Measurements from ENCODE around the gene COX17. TPM values are rescaled to one million over a fixed set of nuclear protein-coding genes. Genes with fewer than 3 reads are reported as not detected.
A peak's percentile ranks its signal among the peaks of the same experiment; 100 is the strongest.

COX17 gene
- total and polyA plus RNA-seq, 9 of the 15 experiments (the other 6 are each of a cell fraction or from before 2014, with no cell fraction given): 29.1 to 167 (median 60.6) TPM

DNA sequence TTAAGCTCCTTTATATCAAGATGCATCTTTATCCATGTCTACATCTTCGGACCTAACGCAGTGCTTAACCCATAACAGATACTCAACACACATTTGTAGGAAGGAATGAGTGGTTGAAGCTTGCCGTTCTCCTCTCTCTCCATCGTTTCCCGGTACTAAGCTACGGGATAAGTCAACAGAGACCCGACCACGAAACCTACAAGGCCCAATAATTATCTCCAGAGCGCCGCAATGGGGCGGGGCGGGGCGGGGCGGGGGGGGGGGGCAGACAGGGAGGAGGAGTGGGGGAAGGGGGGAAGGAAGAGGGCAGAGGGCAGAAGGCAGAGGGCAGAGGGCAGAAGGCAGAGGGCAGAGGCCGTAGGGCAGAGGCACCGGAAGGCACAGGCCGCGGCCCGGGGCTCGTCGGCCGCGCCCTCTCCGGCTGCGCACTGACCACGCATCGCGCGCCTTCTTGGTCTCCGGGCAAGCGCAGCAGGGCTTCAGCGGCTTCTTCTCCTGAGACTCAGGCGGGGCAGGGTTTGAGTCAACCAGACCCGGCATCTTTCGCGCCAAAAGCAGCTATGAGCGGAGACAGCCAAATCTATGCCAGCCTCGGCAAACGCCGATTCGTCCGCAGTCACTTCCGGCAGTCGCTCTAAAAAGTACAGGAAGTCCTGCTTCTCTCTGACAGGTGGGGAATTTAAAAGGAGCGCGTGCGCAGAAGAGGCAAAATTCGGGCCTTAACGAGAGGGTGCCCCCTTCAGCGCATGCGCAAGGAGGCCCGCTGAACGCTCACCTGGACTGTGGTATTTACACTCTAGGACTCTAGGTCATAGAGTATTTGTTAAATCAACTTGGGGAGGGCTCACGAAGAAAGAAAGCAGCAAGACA, at the start of gene COX17 (continued):
- TF ChIP-seq ZNF134 (CRISPR knock-in tag; conservative IDR thresholded peaks at IDR 0.05) (no peak; the same call in 1 of the 2 replicates), FOXM1 (IDR thresholded peaks at IDR 0.05; ENCODE audit: low read depth) (peak; percentile 70), FOXM1 (CRISPR knock-in tag; IDR thresholded peaks at IDR 0.05; ENCODE audit: low read depth) (no peak), MEF2A (IDR thresholded peaks at IDR 0.05; ENCODE audit: control insufficient read depth, low read depth, low read length) (no peak), KLF6 (CRISPR knock-in tag; IDR thresholded peaks at IDR 0.05; ENCODE audit: borderline replicate concordance) (peak; percentile 88), TAF1 (IDR thresholded peaks at IDR 0.05; ENCODE audit: control insufficient read depth, extremely low read depth, insufficient read depth, low read length, severe bottlenecking) (no peak), RBBP5 (IDR thresholded peaks at IDR 0.05; ENCODE audit: borderline replicate concordance, insufficient read depth, low read length, poor library complexity, severe bottlenecking) (peak; percentile 66), BRCA1 (IDR thresholded peaks at IDR 0.05) (no peak), BRCA1 (CRISPR knock-in tag; IDR thresholded peaks at IDR 0.05) (no peak), ZFP30 (CRISPR knock-in tag; IDR thresholded peaks at IDR 0.05; ENCODE audit: borderline replicate concordance) (no peak), MCM2 (IDR thresholded peaks at IDR 0.05; ENCODE audit: low read depth) (no peak), TCF7L2 (IDR thresholded peaks at IDR 0.05; ENCODE audit: low read depth, low read length) (no peak), ZNF717 (CRISPR knock-in tag; IDR thresholded peaks at IDR 0.05) (no peak), NFXL1 (CRISPR knock-in tag; IDR thresholded peaks at IDR 0.05) (no peak), EGR1 (conservative IDR thresholded peaks at IDR 0.05) (no peak), SRSF7 (optimal IDR thresholded peaks at IDR 0.05; ENCODE audit: low read depth, low read length) (no peak)
- TF ChIP-seq, protein P1, sequence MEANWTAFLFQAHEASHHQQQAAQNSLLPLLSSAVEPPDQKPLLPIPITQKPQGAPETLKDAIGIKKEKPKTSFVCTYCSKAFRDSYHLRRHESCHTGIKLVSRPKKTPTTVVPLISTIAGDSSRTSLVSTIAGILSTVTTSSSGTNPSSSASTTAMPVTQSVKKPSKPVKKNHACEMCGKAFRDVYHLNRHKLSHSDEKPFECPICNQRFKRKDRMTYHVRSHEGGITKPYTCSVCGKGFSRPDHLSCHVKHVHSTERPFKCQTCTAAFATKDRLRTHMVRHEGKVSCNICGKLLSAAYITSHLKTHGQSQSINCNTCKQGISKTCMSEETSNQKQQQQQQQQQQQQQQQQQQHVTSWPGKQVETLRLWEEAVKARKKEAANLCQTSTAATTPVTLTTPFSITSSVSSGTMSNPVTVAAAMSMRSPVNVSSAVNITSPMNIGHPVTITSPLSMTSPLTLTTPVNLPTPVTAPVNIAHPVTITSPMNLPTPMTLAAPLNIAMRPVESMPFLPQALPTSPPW (CRISPR knock-in tag; IDR thresholded peaks at IDR 0.05): peak; percentile 99
- TF ChIP-seq, protein P2, sequence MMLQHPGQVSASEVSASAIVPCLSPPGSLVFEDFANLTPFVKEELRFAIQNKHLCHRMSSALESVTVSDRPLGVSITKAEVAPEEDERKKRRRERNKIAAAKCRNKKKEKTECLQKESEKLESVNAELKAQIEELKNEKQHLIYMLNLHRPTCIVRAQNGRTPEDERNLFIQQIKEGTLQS (IDR thresholded peaks at IDR 0.05): no peak
- TF ChIP-seq, protein P2 (CRISPR knock-in tag; conservative IDR thresholded peaks at IDR 0.05): no peak
- TF ChIP-seq, protein P3, sequence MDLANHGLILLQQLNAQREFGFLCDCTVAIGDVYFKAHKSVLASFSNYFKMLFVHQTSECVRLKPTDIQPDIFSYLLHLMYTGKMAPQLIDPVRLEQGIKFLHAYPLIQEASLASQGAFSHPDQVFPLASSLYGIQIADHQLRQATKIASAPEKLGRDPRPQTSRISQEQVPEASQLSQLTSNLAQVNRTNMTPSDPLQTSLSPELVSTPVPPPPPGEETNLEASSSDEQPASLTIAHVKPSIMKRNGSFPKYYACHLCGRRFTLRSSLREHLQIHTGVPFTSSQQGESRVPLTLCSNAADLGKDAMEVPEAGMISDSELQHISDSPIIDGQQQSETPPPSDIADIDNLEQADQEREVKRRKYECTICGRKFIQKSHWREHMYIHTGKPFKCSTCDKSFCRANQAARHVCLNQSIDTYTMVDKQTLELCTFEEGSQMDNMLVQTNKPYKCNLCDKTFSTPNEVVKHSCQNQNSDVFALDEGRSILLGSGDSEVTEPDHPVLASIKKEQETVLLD (IDR thresholded peaks at IDR 0.05): peak; percentile 98
- TF ChIP-seq, protein P4, sequence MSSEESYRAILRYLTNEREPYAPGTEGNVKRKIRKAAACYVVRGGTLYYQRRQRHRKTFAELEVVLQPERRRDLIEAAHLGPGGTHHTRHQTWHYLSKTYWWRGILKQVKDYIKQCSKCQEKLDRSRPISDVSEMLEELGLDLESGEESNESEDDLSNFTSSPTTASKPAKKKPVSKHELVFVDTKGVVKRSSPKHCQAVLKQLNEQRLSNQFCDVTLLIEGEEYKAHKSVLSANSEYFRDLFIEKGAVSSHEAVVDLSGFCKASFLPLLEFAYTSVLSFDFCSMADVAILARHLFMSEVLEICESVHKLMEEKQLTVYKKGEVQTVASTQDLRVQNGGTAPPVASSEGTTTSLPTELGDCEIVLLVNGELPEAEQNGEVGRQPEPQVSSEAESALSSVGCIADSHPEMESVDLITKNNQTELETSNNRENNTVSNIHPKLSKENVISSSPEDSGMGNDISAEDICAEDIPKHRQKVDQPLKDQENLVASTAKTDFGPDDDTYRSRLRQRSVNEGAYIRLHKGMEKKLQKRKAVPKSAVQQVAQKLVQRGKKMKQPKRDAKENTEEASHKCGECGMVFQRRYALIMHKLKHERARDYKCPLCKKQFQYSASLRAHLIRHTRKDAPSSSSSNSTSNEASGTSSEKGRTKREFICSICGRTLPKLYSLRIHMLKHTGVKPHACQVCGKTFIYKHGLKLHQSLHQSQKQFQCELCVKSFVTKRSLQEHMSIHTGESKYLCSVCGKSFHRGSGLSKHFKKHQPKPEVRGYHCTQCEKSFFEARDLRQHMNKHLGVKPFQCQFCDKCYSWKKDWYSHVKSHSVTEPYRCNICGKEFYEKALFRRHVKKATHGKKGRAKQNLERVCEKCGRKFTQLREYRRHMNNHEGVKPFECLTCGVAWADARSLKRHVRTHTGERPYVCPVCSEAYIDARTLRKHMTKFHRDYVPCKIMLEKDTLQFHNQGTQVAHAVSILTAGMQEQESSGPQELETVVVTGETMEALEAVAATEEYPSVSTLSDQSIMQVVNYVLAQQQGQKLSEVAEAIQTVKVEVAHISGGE (CRISPR knock-in tag; IDR thresholded peaks at IDR 0.05): peak in 1 of 3 experiments; percentile 69; a peak in 3 of 6 replicates
